GM19452 (cell line): ENCODE measurements around the gene DUSP10.

Experiments
- ATAC-seq: cut with Tn5 transposase; IDR thresholded peaks from one replicate; pipeline ENCODE4 v1.9.1; 2021; ENCODE audit not compliant: unreplicated experiment

The DUSP10 gene

GRCh38 chr1:221766210-221766609 lies 24.3 kb upstream of the DUSP10 start:
- ATAC-seq: no peak

DNA sequence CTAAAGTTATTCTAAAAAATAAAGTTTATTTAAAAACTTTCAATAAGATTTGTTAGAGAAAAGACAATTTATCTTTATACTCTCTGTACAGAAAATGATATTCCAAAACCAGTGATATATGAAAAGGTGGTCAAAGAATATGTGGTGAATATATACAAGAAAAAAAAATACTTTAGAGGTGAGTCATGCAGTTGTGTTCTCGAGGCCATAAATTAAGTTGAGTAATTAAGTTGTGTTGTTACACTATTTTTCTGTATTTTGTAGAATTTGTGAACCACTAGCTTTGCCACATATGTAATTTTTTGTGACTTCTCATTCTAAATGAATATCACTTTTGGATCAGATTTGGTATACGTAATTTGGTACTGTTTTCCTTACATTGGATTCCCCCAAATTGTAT lies 23.6 kb upstream of the DUSP10 start:
- ATAC-seq: no peak

DNA sequence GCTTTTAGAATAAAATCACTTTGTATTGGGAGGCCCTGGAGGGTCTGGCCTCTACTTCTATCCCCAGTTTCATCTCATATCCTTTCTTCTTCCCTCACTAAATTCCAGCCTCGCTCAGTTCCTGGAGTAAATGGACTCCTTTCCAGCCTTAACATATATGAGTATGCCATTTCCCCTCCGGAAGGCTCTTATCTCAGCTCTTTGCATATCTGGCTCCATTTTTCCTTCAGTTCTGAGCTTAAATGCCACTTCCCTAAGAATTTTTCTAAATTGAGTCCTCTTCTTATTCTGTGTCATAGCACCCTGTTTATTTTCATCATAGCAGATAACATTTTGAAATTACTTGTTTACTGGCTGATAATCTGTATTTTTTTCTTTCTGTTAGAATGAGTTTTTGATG lies 20.2 kb upstream of the DUSP10 start:
- no peak for ATAC-seq

GRCh38 chr1:221761354-221762002 lies 19.6 kb upstream of the DUSP10 start:
- peak; percentile 62 for ATAC-seq

DNA sequence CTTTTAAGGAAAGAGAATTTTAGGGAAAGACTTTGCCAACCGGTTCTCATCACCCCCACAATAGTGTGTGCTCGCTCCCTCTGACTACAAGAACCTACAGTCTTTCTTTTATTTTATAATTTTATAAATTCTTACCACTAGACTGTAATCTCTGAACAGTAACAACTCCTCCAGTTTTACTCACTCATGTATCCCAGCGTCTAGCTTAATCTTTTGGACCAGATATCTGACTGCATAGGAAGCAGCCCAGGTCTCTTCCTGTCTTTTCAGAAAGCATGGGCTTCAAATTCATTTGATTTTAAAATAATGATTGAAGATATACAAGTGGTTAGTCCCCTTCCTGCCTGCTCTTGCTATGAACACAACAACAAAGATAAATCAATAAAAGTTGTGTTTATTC lies 19.0 kb upstream of the DUSP10 start:
- no peak for ATAC-seq

DNA sequence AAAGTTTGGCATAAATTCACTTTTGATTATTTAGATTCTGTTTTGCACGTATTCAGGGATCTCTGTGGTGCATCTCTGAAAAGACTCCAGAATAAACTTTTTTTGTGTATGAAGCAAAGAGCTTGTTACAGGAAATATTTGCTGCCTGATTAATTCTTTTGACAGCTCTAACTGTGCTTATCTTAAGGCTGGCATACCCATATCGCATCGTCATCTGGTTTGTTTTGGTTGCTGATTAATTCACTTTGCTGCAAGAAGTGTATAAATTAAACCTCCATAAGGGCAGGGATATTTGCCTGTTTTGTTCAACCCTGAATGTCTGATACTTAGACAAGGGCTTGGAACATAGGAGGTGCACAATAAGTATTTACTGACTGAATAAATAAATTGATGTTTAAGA lies 17.5 kb upstream of the DUSP10 start:
- ATAC-seq: no peak

DNA sequence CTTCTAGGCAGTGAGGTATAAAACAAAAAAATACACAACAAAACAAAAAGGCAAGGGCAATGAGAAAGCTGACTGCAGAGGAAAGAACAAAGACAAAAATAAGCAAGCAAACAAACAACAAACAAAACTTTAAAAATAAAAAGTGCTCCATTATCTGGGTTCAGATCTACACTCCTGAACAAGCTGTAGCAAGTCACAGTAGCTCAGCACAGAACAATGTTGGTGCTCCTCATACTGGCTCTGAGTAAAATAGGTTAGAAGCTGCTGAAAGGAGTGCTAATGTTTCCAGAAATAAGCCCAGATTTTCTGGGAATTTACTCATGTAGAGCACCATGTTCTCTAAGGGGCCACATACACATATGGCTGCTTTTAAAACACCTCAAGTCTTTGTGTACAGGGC lies 16.6 kb upstream of the DUSP10 start:
- no peak for ATAC-seq

- ATAC-seq: no peak
Measured at GRCh38 chr1:221756830-221757551, 15.1 kb upstream of the DUSP10 start.

- ATAC-seq: peak; percentile 31
Measured at GRCh38 chr1:221753828-221754188, 11.9 kb upstream of the DUSP10 start.

DNA sequence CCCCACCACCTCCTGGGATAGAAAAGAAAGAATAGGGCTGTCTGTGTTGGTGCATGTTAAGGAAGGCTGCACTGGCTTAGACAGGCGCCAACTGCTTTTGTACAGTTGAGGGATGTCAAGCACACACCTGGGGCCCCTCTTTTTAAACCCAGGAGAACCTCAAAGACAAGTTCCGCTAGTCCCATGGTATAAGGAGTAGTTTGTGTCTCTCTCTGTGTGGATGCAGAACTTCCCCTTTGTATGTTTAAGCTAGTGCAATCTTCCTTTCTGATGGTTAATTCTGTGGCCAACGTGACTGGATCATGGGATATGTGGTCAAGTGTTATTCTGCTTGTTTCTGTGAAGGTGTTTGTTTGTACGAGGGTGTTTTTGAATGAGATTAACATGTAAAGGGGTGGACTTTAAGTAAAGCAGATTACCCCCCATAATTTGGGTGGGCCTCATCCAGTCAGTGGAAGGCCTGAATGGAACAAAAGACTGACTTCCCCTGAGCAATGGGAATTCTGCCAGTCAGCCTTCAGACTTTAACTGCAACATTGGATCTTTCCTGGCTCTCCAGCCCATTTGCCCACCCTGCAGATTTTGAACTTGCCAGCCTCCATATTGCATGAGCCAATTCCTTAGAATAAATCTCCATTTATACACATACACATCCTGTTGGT lies 9.5 kb upstream of the DUSP10 start:
- no peak for ATAC-seq

DNA sequence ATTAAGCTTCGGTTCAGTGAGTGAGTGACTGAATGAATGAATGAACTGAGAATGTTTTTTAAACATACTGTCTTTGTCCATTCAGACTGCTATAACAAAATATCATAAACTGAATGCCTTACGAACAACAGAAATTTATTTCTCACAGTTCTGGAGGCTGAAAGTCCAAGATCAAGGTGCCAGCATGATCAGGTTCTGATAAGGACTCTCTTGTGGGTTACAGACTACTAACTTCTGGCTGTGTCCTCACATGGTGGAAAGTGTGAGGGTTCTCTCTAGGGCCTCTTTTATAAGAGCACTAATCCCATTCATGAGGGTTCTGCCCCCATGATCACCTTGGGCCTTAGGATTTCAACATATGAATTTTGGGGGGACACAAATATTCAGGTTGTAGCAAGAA lies 7.1 kb upstream of the DUSP10 start:
- no peak for ATAC-seq

DNA sequence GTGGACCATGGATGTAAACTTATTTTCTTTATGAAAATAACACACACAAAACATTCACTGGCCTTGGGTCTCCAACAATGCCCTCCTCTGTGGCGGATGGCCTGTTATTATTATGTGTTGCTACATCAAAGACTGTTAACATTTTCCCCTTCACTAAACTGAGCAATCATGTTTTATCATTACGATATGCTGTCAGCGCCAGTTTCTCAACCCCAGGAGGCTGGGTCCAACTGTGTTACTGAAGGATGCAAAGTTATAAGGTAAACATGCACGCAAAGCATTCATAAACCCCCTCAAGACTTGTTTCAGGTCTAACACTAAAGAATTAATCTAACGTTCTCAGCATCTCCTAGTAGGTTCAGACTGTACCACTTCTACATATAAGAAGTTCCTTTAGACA lies 6.0 kb upstream of the DUSP10 start:
- ATAC-seq: no peak

DNA sequence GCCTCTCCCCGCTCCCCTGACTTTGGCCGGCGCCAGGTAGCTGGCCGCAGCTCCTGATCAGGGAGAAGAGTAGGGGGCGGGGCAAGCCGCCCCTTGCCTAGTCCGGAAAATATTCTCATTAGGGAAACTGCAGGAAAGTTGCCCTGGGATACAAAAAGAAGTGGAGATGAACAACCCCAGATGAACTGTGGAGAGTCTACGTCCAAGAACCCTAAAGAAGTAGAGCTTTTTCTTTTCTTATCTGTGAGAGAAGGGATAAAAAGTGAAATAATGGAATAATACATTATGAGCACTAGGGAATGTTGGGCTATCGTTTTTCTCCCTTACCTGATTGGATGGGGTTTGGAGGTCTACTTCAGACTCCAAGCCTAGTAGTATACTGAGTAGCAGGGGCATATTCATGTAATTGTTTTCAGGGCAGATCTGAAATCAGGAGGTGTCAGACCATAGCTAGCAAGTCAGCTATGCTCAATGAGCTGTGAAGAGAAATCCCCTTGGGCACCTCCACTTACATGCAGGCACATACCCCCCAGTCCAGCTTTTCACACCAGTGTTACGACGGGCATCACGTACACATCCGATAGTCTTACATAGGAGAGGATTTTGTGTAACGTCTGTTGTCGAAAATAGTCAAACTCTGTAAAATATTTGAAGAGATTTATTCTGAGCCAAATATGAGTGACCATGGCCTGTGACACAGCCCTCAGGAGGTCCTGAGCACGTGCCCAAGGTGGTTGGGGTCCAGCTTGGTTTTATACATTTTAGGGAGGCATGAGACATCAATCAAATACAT lies 1.7 kb upstream of the DUSP10 start:
- ATAC-seq: peak; percentile 14

GRCh38 chr1:221742555-221743415 lies 896 bp upstream of the DUSP10 start:
- peak; percentile 44 for ATAC-seq

- ATAC-seq: no peak
Measured at GRCh38 chr1:221740993-221741702, 741 bp downstream of the DUSP10 start.

DNA sequence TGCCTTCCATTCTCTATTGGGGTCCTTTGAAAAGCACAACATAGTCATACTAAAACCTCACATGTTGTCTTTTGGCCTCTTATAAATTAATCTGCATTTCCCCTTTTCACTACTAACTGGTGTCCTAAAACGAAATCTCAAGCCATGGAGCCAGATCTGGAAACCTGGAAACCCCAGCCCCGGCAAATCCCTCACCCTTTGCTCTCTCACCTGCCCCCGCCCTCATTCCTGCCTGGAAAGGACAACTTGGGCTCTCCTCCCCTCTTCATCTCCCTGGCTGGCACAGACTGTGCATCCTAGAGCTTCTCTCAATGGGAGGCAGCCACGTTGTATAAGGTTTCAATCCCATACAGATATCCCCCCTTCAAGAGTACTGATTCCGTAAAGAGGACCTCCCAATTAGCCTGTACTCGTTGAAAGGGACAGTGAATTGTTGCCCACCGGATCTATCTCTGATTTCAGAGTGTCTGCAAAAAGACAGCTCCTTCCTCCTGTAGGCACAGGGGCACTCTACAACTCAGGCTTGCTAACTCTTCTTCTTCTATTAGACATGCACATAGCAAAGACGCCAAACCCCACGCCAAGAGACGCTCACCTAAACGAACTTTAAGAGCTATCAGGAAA lies 1.4 kb downstream of the DUSP10 start:
- ATAC-seq: no peak

DNA sequence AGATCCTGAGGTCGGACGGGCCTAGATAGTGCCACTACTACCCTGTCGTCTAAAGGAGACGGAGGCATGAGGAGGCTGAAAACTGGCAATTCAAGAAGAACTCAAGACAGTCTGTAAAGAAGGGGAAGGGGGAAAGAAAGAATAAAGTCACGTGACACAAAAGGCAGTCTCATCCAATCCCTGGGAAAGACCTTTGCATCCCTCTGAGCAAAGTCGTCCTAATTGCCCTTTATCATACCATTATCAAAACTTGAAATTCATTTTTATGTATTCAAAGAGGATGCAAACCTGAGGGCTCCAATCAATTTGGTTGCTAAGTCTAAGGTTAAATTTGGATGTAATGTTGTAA lies 2.2 kb downstream of the DUSP10 start:
- ATAC-seq: no peak

DNA sequence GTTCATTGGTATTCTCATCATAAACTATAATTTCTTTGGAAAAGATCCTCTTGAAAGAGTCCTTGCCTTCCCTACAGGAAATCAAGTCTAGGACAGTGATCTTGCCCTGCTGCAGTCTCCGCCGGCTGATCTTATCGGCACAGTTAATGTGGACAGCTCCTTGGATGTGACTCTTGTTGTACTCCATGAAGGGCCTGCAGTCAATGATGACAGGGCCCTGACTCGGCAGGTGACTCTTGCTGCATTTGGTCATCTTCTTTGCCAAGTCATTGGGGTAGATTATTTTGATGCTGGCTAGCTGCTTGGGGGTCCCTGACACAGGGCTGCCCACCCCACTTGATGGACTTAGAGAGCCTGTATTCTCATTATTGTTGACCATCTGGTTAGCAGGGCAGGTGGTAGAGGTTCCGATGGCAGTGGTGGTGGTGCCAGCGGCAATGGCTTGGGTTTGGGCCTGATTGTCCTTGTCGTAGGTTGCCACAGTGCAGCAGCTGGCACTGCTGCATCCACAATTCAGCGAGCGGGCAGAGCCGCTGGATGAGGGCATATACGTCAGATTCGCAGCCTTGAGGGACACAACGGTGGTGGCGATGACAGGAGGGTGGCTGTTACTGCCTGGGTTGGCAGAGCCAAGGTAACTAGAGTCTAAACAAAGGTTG lies 2.7 kb downstream of the DUSP10 start:
- no peak for ATAC-seq

DNA sequence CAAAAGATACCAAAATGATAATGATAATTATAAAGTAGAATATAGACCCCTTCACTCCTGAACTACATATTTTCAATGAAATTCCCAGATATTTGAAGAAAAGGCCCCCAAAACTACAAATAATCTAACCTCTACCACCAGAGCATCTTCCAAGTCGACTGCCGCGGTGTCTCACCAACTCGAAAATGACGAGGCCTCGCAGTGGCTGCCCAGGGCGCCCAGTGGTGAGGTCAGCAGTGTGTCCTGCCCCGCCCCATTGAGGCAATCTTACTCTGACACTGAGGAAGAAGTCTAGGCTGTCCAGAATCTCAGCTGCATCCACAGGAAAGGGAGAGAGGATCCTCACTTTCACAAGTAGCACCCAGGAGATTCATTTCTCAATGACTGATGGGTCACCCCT lies 5.2 kb downstream of the DUSP10 start:
- no peak for ATAC-seq
